Activated gamma-delta T cell treated with Interleukin-2 at 50 U/mL for 16 hours (primary cell): Measurements from ENCODE around the gene SGCE.
"Not testable (repeated sequence)": the region's sequence is repeated elsewhere in the genome, so short reads cannot be mapped to it uniquely, and the experiment has no call there.

Experiments used
- DNase-seq: peaks from one replicate; pipeline ENCODE4 v3.0.0-alpha.2; 2020

The SGCE gene, protein sequence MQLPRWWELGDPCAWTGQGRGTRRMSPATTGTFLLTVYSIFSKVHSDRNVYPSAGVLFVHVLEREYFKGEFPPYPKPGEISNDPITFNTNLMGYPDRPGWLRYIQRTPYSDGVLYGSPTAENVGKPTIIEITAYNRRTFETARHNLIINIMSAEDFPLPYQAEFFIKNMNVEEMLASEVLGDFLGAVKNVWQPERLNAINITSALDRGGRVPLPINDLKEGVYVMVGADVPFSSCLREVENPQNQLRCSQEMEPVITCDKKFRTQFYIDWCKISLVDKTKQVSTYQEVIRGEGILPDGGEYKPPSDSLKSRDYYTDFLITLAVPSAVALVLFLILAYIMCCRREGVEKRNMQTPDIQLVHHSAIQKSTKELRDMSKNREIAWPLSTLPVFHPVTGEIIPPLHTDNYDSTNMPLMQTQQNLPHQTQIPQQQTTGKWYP

DNA sequence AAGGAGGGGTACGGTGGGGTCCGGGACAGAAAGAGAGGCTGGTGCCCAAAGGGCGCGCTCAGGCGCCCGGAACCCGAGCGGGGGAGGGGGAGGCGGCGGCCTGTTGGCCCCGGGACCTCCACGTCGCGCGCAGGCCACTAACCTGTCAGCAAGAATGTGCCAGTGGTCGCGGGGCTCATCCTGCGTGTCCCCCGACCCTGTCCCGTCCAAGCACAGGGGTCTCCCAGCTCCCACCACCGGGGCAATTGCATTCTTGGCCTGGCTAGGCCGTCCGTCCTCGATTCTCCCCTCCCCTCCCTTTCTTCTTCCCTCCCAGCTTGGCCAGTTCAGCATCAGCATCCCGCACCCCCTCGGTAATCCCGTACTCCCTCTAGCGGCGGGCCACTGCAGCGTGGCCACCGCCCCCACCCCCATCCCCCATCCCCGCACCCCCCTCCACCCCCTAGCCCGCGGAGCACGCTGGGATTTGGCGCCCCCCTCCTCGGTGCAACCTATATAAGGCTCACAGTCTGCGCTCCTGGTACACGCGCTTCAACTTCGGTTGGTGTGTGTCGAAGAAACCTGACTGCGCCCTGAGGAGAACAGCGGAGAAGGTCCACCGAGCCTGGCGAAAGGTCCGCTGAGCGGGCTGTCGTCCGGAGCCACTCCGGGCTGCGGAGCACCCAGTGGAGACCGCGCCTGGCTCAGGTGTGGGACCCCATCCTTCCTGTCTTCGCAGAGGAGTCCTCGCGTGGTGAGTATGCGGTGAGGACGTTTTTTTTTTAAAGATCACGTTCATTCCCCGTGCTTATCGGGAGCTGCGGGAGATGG lies at the start of gene SGCE:
TSS of gene SGCE (minus strand) at position 286 of the 810 bp plus-strand sequence. CDS start at position 251, 35 bp downstream.
- peak; percentile 28 for DNase-seq

GRCh38 chr7:94705155-94706021 lies 49.5 kb upstream of the SGCE start:
- DNase-seq, result not testable (repeated sequence)

DNA sequence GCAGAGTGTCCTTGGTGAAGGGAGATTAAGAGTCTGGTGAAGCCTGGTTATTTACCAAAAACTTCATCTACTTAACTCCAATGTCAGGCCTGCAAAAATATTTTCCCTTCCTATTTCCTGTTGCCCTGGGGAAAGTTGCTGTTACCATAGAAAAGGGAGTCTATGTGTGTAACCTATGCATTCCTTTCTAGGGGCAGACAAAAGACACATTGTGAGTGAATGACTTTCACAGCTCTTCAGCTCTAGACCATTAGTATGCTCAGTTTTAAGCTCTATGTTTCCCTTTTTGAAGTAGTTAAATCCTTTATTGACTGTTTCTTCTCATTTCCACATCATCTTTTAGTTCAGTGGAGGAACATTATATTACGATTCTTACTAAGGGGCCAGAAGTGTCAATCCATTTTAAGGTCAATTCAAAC lies 45.6 kb upstream of the SGCE start:
- no peak for DNase-seq

GRCh38 chr7:94700926-94701554 lies 45.1 kb upstream of the SGCE start:
- no peak for DNase-seq

GRCh38 chr7:94698275-94698674 lies 42.3 kb upstream of the SGCE start:
- no peak for DNase-seq

DNA sequence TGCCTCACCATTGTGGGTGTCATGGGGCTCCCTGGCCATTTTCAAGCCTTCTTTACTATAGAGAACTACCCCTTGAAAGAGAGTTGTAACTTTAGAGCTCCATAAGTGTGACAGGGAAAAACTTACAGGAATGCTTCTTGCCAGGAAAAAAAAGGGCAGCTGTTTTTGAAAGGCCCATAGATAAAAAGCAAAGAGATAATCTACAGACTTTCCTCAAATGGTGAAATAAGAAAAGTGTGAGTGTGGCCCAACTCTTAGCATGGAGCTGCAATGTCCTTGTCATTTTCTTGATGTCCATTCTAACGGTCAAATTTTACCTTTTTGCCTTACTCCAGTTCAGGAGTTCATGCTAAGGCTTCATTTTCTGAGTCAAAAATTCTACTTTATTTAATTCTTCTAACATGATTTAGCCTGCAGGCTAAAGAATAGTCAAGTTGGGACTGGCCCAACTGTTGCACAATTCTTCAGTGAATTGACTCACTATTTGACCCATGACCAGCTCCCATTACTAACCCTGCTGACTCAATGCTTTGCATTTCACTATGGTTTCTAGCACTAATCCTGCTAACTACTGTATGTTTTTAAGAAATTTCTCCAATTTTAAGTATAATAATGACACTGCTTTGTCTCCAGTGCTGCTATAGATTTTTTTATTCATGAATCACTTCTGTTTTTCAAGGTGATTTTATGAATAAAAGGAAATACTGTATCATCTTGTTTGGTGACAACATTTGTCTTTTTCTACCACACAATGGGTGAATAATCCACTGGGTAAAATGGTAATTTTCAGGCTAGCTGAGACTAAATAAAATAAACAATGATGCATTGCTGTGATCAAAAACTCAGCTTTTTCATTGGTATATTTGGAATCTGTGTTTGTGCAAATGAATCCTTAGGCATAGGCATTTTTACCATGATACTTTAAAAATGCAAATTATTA lies 41.4 kb upstream of the SGCE start:
- no peak for DNase-seq

- no peak for DNase-seq
Observed at GRCh38 chr7:94687810-94688209, 31.9 kb upstream of the SGCE start.

DNA sequence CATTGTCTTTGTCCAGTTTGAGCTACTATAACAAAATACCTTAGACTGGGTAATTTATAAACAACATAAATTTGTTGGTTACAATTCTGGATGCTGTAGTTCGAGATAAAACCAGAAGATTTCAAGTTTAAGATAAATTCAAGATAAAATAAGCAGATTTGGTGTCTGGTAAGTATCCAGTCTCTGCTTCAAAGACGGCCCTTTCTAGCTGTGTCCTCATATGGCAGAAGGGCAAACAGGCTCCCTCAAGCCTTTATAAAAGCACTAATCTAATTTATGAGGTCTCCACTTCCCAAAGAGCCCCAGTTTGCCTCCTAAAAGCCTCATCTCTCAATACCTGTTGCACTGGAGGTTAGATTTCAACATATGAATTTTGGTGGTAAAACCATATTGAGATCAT lies 31.1 kb upstream of the SGCE start:
- DNase-seq, result no peak

- no peak for DNase-seq
Observed at GRCh38 chr7:94683066-94683465, 27.1 kb upstream of the SGCE start.

DNA sequence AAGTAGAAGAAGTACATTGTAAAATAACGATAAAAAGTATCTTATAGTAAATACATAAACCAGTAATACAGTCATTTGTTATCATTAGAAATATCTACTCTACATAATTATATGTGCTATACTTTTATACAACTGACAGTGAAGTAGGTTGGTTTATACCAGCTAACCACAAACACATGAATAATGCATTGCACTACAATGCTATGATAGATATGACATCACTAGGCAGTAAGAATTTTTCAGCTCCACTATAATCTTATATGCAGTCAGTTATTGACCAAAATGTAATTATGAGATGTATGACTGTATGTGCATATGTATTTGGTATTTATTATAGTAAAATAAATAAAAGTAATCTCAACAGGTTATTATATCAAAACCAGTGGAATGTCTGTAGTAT lies 23.4 kb upstream of the SGCE start:
- no peak for DNase-seq

DNA sequence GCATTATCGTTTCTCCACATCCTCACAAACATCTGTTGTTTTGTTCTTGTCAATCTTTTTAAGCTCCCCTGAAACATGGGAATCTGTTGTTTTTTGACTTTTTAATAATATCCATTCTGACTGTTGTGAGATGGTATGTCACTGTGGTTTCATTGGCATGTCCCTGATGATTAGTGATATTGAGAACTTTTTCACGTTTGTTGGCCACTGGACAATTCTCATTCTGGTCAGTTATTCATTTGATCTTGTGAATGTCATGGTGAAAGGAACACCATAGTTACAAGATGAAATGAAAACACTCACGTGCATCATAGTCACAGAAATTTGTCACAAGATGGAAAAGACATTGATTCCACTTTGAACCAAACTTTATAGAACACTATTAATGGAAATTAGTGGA lies 20.5 kb upstream of the SGCE start:
- no peak for DNase-seq

DNA sequence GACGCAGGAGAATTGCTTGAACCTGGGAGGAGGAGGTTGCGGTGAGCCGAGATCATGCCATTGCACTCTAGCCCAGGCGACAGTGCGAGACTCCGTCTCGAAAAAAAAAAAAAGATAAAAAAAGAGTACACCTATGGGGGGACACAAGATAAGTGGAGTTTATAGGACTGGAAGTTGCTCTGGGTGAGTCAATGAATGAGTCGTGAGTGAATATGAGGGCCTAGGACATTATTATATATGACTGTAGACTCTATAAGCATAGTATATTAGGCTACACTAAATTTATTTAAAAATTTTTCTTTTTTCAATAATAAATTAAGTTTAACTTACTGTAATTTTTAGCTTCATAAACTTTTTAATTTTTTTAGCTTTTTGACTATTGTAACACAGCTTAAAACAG lies 19.4 kb upstream of the SGCE start:
- no peak for DNase-seq

- no peak for DNase-seq
Observed at GRCh38 chr7:94671444-94672235, 15.7 kb upstream of the SGCE start.

- DNase-seq, result no peak
Observed at GRCh38 chr7:94669773-94670495, 14.0 kb upstream of the SGCE start.

DNA sequence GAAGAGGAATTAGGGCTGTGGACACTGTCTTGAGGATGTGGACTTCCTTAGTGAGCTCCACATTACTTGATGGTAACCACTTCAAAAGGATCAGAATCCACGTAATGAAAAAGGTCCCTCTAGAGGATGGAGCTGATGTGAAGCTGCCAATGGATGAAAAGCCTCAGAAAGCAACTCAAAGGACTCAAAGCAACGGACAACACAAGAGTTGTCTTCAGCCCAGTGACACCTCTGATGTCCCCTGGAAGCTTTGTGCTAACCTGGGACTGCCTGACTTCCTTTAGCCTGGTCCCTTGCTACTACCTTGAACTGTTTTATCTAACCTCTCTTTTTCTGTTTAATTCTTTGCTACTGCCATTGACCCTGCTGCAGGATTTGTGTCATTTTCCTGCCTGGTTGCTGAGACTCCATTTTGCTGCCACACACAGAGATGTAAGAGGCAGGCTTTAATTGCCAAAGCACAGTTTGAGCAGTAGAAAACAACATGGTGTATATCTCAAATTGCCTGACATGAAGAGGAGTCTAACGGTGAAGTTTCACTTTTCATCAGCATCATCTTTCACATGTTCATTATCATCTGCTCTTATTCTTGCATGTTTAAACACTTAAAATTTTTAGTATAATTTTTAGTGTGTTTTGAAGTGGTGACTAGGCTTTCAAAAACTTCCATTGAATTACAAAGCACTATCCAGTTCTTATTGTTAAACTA lies 11.1 kb upstream of the SGCE start:
- DNase-seq, result no peak

DNA sequence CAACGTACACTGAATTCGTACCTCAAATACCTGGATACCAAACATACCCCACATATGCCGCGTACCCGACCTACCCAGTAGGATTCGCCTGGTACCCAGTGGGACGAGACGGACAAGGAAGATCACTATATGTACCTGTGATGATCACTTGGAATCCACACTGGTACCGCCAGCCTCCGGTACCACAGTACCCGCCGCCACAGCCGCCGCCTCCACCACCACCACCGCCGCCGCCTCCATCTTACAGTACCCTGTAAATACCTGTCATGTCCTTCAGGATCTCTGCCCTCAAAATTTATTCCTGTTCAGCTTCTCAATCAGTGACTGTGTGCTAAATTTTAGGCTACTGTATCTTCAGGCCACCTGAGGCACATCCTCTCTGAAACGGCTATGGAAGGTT lies 9.5 kb upstream of the SGCE start:
- no peak for DNase-seq

- no peak for DNase-seq
Observed at GRCh38 chr7:94664023-94664422, 8.1 kb upstream of the SGCE start.

GRCh38 chr7:94662548-94662947 lies 6.6 kb upstream of the SGCE start:
- DNase-seq, result no peak

GRCh38 chr7:94660006-94660405 lies 4.1 kb upstream of the SGCE start:
- DNase-seq, result no peak
